Choroid plexus epithelial cell (primary cell): ENCODE data around the gene PREX1.

Source experiments
- DNase-seq: peaks from one replicate; pipeline ENCODE4 v3.0.0-alpha.2; 2010; ENCODE audit warnings: low read depth
- H3K4me3 ChIP-seq: 2 replicates; pipeline ENCODE4 v1.5.1; 2011; ENCODE audit warnings: low read depth, mild to moderate bottlenecking, control low read depth, low read length, moderate library complexity
- TF ChIP-seq, protein P1 (sequence below): conservative IDR thresholded peaks from 2 replicates; pipeline ENCODE4 v1.5.1; 2011; ENCODE audit warnings: low read depth, mild to moderate bottlenecking, control low read depth, inconsistent platforms, low read length, moderate library complexity

PREX1 gene

DNA sequence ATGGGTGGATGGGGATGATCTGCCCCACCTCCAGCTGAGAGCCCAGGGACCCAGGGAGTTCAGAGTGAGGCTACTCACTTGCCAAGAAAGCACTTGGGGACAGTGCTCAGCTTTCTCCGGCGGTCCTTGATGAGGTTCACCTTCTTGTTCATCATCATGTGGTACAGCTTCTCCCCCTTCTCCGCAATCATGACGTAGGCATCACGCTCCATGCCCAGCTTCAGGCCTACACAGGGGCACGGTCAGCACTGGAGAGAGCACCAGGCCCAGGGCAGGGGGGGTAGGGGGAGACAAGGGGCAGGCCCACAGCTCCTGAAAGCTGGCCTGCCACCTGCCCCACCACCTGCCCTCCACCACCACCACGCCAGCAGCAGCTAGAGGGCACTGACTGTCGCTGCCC lies 139.2 kb downstream of the PREX1 start:
- no peak overlapping the region for H3K4me3 ChIP-seq
- TF ChIP-seq, protein P1, sequence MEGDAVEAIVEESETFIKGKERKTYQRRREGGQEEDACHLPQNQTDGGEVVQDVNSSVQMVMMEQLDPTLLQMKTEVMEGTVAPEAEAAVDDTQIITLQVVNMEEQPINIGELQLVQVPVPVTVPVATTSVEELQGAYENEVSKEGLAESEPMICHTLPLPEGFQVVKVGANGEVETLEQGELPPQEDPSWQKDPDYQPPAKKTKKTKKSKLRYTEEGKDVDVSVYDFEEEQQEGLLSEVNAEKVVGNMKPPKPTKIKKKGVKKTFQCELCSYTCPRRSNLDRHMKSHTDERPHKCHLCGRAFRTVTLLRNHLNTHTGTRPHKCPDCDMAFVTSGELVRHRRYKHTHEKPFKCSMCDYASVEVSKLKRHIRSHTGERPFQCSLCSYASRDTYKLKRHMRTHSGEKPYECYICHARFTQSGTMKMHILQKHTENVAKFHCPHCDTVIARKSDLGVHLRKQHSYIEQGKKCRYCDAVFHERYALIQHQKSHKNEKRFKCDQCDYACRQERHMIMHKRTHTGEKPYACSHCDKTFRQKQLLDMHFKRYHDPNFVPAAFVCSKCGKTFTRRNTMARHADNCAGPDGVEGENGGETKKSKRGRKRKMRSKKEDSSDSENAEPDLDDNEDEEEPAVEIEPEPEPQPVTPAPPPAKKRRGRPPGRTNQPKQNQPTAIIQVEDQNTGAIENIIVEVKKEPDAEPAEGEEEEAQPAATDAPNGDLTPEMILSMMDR = no peak
- DNase-seq = no peak

DNA sequence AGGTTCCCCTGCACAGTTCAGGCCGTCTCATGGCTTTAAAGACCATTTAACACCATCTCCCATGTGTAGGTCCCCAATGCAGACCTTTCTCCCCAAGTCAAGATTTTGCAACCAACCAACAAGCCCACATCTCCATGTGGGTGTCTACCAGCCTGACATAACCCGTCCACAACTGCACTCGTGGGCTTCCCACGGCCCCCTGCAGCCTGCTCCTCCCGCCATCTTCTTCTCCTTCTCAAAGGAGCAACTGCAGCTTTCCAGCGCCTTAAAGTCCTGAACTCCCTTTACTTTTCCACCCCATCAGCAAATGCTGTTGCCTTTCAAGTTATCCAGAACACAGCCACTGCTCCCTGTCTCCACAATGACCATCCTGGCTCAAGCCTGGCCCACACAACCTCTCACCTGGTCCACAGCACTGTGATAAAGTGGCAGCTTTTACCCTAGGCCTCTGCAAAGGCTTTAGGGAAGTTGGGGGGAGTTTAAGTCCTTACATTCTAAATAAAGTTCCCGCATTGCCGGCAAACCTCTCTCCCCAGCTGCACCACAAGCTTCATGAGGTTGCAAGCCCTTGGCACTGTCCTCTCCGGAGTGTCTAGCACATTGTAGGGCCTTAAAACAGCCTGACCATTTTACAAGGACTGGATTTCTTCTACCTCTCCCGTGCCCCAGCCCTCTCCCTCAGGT lies 140.5 kb downstream of the PREX1 start:
- DNase-seq = no peak
- H3K4me3 ChIP-seq = no peak overlapping the region
- TF ChIP-seq, protein P1 = no peak

DNA sequence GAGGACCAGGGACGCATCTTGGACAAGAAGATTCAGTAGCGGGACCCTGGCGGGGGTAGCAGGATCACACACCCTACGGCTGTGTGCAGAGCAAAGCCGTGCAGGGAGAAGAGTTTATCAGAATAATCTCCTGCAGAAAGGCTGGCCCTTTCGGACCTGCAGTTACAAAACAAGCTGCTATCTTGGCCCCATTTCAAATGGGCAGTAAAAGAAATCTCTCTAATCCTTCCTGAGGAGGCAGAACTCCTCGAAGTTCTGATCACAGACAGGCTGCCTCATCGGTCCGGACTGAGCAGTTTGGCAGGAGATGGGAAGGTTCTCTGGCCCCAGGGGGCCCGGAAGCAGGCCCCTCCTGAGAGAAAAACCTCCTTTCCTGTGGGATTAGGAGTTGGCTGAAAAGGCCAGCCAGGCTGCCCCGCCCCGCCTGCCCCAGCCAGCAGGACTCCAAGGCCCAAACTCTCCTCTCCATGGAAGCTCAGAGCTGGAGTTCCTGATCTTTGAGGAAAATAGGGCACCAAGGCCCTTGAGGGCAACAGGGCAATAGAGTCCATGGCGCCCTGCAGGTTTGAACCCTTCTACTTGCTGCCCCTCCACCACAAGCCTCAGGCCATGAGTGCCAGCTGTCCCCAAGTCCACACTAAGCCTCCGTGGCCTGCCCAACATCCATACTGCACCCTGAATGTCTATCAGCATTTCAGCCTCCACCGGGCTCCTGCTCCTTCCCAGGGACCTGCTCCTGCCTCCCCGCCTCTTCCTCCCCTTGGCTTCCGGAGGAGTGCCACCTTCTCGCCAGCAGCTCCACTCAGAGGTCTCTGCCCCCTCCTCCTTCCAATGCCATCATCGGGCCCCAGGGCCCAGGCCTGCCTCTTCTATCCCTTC lies 141.3 kb downstream of the PREX1 start:
- no peak overlapping the region for H3K4me3 ChIP-seq
- DNase-seq = peak; percentile 63
- TF ChIP-seq, protein P1 = no peak

DNA sequence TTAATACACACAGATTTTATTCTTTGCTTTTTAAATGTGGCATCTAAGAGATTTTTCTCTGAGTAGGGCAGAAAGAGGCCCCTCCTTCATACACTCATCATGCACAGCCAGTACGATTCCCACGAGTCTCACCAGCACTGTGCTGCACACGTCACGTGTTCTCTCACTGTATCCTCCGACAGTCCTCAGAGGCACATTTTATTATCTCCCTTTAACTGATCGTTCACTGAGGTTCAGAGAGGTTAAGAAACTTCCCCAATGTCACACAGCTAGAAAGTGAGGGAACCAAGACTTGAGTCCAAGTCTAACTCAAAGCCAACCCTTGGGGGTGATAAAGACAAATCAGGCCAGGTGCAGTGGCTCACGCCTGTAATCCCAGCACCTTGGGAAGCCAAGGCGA lies 142.5 kb downstream of the PREX1 start:
- no peak overlapping the region for H3K4me3 ChIP-seq
- no peak for DNase-seq
- TF ChIP-seq, protein P1 = no peak

DNA sequence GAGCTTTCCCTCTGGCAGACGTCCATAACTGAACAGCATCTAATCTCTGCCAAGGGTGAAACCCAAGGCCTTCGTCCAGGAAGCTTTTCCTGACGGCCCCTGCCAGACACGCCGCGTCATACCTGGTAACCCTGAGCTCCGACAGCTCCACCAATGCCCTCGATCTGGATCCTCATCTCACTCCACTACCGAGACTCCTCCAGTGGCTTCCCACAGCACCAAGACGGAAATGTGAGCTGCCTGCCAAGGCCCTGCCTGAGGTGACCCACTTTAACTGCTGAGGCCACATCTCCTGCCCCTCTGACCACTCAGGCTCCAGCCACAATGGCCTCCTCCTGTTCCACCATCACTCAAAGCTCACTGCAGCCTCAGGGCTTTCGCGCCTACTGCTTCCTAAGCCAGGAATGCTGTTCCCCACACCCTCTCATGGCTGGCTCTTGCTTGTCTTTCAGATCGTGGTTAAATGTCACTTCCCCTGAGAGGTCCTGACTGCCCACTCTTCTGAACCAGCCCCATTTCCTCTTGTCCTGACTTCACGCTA lies 143.2 kb downstream of the PREX1 start:
- no peak for DNase-seq
- TF ChIP-seq, protein P1 = no peak
- H3K4me3 ChIP-seq = no peak overlapping the region

DNA sequence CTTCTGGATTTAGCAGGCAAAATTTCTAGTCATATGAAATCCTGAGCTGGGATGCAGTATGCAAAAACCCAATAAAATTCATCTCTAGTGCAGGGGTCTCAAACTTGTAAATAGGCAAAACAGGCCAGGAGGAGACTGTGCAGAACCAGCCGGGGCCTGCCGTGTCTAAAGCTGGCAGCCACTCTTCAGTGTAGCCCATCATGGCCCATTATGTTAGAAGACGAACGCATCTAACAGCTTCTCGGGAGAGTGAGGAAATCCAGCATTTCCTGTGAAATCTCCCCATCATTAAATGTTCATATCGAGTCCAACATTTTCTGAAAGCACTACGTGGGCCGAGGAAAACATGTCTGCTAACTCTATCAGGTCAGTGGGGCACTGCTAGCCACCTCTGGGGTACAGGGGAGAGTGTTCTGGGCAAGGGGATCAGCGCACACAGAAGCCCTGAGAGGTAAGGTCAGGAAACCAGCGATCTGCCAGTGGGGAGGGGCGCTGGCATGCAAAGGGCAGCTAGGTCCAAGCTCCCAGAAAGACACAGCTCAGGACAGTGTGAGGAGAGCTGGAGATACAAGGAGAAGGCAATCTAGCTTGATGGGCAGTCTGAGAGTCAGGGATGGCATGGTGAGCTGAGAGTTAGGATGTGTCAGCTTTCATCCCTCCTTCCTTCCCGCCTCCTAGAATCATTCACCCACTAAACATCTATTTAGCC lies 144.2 kb downstream of the PREX1 start:
- TF ChIP-seq, protein P1 = no peak
- H3K4me3 ChIP-seq = no peak overlapping the region
- no peak for DNase-seq
